HPDE6-E6E7 (cell line): Measurements from ENCODE around the gene ADAMTSL1.

ENCODE experiments used
- DNase-seq: peaks from one replicate; pipeline ENCODE4 v3.0.0; 2011; ENCODE audit warnings: missing footprints; ENCODE audit errors: extremely low spot score

Gene ADAMTSL1

DNA sequence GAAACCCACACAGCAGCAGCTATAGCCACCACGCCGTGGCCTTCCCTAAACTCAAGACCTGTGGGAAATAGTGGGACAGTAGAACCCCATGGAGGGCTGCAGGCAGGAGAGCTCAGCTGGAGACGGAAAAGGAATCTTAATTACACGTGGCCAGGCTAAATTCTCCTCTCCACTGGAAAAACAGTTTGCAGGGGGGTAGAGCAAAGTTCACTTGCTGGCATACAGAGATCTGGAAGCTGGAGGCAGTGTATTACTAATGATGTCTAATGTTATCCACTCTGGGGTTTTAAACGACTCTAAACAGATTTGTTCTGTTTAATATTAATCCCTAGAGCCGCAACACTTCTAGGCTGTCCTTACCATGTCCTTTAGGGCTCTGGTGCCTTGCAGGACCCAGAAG, 302.0 kb downstream of the ADAMTSL1 start:
- no peak for DNase-seq

GRCh38 chr9:18776836-18777820, 303.2 kb downstream of the ADAMTSL1 start:
- no peak for DNase-seq

DNA sequence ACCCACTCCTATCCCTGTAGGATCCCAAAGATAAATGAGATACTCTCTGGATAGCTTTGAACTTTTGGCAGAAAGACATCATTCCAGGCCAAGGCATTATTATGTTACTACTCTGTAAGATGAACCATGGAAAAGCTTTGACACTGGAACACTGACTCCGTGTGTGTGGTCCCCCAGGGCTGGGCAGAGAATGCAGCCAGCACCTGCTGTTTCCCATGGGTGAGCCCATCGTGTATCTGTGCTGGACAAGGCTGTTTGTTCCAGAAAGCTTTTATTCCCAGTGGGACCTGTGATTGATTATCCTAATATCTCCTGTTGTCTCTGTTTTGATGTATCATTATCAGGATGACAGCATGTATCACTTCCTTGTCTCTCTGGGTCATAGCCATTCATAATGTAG, 304.2 kb downstream of the ADAMTSL1 start:
- no peak for DNase-seq

DNA sequence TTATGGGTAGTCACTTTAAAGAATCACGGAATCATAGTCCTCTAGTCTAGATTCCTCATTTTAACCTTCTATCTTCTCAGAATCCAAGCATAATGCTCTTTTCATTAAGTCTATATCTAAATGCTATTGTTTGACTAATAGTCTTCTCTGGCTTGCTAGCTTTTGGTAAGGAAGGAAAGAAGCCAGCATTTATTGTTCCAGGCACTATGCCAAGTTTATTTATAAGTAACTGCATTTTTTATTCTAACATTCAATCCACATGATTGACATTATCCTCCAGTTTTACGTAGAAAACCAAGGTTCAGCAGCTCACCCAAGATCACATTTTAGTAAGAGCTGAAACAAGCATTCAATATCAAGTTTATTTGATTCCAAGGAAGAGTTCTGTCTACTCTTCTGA, 304.9 kb downstream of the ADAMTSL1 start:
- no peak for DNase-seq

- no peak for DNase-seq
Observed at GRCh38 chr9:18783909-18784308, 310.0 kb downstream of the ADAMTSL1 start.

- DNase-seq = no peak
Observed at GRCh38 chr9:18785604-18786003, 311.7 kb downstream of the ADAMTSL1 start.

DNA sequence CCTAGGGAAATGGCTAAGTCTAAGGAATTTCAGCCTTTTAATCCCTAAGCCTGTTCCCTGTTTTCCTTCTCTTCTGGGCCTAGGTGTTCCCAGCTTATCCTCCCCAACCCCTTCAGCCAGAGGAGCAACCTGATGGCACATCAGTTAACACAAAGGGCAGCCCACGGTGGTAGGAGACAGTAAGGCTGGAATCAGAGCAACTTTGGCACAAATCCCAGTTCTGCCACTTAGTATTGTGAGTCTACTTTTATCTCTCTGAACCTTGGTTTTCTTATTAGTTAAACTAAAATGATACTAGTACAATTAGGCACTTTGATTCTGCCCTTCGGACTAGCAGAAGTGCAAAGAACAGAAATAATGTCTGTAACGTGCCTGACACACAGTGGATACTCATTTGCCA, 312.2 kb downstream of the ADAMTSL1 start:
- DNase-seq = no peak

DNA sequence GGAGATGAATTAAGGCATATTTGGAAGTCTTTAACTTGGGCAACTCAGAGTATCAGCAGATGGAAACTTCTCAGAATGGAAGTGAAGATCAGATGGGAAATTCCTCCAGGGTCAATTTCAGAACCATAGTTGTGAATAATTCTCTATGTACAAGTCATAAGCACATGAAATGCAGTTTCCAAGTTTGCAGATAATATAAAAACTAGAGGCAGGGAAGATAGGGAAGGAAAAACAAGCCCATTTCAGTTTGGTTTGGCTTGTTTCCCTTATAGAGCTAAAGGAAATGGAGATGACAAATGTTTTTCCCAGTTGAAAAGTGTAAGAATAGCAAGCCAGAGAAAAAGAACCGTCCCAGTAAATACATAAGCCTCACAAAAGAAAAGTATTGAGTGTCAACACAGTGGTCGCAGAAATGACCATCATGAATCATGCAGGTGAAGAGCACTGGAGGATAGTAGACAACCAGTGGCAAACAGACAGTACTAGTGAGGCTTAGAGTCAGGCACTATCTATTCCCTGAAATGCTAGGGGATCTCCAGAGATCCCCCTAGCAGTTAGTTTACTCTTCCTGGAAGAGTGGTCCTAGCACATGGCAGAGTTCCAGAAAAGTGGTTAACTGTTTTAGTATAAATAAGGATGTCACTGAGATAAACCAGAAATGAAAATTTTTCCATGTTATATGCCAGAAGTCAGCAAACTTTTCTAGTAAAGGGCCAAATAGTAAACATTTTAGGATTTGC, 313.1 kb downstream of the ADAMTSL1 start:
- DNase-seq = no peak

DNA sequence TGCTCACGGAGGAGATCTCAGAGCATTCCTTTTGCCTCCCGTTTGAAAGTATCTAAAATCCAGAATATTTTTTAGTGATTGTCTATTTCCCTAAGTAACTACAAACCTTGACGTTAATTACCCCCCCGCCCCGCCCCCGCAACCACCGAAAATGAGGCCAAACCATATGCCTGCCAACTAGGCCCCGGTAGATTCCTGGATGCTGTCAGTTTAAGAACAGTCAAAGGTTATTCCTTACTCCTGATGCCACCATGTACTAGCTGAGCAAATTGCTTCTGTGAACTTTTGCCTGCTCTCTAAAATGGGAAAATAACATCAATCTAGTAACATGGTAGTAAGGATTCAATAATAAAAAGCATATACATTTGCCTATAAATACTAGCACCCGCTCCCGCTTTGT, 314.3 kb downstream of the ADAMTSL1 start:
- DNase-seq = no peak

DNA sequence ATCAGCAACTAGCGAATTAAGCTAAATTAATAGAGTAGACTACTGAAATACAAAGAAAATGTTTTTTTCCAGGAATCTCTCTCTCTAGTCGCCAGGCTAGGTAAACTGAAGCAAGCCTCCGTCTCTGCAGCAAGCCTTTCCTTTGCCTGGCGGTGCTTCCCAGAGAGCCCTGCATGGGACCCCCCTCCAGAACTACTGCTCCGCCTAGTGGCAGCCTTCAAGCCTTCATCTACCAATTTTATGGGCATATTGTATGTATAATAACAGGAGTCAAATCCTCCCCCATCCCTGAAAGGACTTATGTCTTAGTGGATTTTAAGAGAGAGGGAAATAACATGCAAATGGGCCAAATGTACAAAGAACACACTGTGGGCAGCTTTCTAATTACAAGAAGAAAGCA, 317.1 kb downstream of the ADAMTSL1 start:
- DNase-seq = no peak

GRCh38 chr9:18793122-18793521, 319.2 kb downstream of the ADAMTSL1 start:
- no peak for DNase-seq

- no peak for DNase-seq
Observed at GRCh38 chr9:18795947-18796671, 322.2 kb downstream of the ADAMTSL1 start.

DNA sequence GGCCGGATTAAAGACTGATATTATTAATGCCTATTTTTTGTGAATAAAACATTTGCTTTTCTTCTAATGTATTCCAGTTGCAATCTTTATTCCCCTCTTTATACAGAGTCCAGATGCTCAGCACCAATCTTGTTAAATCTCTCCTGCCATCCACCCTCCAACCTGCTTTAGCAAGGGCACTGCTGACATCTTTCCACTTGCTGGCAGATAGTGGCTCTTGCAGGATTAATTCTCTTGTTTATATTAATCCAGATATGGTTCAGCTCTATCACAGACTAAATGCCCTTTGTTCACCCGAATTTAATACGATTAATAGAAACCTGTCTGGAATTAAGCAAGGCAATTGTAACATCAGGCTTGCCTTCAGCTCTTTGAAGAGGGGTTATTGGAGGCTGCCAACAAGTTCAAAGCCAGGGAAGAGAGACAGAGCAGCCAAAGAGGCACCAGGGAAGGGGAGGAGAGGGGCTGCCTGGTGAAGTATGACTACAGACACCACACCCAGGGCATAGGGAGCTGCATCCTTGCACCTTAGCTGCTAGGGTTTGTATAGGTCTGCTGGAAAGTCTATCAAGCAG, 322.8 kb downstream of the ADAMTSL1 start:
- DNase-seq = no peak

DNA sequence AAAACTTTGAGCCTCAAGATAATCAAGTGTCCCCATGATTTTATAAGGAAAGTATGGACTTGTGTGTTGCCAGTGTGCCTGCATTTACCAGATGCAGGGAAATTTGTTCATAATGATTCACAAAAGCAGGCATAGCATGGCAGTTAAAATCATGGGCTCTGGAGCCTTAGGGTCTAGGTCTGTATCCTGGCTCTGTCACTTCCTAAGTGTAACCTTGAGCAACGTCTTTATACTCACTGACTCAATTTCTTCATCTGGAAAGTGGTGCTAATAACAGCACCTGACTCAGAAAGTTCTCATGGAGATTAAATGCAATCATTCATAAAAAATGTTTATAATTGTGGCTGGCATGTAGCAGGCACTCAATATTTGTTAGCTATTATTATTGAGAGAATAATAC, 324.2 kb downstream of the ADAMTSL1 start:
- no peak for DNase-seq

DNA sequence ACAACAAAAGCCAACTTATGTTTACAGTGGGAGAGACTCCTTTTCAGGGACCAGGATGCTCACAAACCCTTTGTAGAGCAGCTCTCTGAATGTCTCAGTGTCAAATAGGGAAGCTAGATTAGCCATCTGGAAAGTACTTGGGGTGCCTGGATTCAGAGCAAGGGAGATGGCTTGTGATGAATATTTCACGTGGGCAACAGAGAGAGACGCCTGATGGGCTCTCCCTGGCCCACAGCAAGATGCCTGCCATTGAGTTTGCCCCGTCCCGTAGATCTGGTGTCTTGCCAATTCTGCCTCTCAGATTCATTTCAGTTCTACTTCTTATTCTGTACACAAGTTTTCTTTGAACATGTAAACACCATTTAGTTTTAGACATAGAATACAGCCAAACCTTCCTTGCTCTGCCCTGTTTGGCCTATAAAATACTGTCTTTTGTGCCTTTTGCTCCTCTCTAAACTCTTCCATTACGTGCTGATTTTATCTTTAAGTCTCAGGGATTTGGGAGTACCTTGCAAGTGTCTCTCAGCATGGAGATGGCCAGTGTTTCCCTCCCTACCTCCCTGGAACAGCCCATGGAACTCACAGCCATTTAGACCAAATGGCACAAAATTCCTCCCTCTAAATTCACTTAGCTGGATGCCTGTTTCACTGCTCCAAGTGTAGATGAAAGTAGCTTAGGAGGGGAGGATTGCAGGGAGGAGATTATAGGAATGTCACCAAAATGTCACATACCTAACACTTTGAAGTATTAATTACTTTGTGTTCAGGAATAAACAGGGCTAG, 324.7 kb downstream of the ADAMTSL1 start:
- DNase-seq = no peak

DNA sequence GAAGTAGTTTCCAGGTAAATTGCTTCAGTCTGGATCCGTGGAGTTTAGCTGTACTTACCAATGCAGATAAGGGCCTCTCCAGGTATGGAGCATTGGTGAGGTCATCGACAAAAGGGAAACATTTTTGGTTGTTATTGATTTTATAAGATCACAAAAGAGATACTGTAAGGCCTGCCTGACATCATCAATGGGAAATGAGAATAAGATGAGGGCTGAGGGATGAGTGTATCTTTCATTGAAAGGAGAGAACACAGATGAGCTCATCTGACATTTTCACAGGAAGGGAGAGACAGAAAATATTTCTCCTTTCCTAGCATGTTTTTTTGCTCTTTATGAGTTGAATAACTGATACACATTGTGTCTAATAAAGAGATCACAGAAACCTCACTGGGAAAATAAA, 325.5 kb downstream of the ADAMTSL1 start:
- no peak for DNase-seq

DNA sequence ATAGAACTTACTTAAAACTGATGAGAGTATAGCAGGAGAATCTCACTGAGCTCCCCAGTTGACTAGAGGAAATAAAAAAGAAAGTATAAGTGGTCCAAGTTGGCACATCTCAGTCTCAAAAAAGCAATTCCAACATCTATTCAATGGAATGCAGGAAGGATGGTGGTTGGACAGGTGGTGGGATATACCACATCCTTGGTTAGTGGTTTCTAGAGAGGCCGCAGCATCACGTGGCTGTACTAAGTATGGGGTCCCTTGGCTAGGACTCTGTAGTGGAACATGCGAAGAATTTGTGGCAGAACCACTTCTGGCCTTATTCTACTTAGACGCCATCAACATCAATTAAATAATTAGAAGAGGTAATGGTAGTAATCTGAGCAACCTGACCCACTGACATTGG, 326.6 kb downstream of the ADAMTSL1 start:
- no peak for DNase-seq

GRCh38 chr9:18805386-18805785, 331.4 kb downstream of the ADAMTSL1 start:
- no peak for DNase-seq

DNA sequence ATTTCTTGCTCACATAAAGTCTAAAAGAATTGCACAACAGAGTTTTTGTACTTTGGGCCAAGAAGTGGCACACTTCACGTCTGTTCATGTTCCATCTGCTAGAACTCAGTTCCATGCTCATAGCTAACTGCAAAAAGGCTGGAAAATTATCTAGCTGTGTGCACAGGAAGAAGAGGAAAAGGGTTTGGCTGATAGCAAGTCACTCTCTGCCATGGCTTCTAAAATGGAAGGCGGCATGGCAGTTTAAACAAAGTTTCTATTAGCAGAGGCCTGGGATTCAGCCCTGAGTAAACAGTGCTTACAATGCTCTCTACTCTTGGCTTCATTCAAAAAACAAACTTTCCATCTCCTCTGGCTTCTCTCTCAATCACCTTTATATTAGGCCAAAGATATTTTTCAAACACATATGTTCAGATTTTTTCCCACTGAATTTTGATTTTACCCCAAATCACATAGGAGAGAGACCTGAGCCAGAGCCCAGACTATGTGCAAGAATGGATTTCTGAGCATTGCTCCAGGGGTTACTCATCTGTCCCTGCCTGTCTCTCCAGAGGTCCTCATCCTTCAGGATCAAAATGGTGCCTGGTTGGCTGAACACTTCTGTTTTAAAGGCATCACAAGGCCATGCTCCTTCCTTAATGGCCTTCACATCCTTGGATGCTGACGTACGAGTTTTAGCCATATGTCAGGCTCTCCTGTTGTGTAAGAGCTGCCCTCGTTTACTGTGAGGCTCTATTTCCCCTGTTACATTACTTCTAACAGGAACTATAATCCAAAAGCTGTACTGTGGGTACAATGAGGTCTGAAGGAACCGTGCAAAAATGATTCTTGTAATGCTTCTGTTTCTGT, 332.5 kb downstream of the ADAMTSL1 start:
- no peak for DNase-seq

DNA sequence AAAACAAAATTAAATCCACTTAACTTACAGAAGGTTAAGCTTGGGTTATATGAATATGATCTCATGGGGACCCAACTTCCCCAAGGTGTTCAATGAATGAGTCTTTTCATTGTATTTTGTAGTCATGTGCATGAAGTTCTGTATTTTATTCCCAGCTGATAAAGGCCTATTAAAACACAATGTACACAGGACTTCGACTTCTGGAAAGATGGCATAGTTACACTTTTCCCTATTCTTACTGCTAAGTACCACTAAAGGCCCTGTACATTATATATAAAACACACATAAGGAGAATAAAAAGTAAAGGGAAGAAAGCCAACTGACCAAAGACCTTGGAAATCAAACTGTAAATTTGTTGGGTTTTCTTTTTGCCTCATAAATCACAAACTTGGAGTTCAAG, 336.6 kb downstream of the ADAMTSL1 start:
- DNase-seq = no peak
